Measurements from ENCODE around the gene RFPL2. TPM values are rescaled to one million over a fixed set of nuclear protein-coding genes. Genes with fewer than 3 reads are reported as not detected.
"Not testable (repeated sequence)": the region's sequence is repeated elsewhere in the genome, so short reads cannot be mapped to it uniquely, and the experiment has no call there.

The RFPL2 gene
- total RNA-seq, 1 experiment from 2014 or later = not detected

- no peak for DNase-seq (ENCODE audit: low read depth)
Measured at GRCh38 chr22:32205974-32206773, 1.3 kb upstream of the RFPL2 start.

GRCh38 chr22:32204040-32204855, 625 bp downstream of the RFPL2 start:
- DNase-seq (ENCODE audit: low read depth) = peak; percentile 51

GRCh38 chr22:32203181-32204039, 1.5 kb downstream of the RFPL2 start:
- no peak for DNase-seq (ENCODE audit: low read depth)

GRCh38 chr22:32202539-32203180, 2.2 kb downstream of the RFPL2 start:
- peak; percentile 70 for DNase-seq (ENCODE audit: low read depth)

GRCh38 chr22:32202161-32202538, 2.7 kb downstream of the RFPL2 start:
- DNase-seq (ENCODE audit: low read depth) = no peak

- DNase-seq (ENCODE audit: low read depth) = no peak
Measured at GRCh38 chr22:32200752-32201151, 4.1 kb downstream of the RFPL2 start.

- DNase-seq (ENCODE audit: low read depth) = no peak
Measured at GRCh38 chr22:32199961-32200360, 4.9 kb downstream of the RFPL2 start.

- DNase-seq (ENCODE audit: low read depth) = no peak
Measured at GRCh38 chr22:32199341-32199740, 5.5 kb downstream of the RFPL2 start.

- DNase-seq (ENCODE audit: low read depth) = not testable (repeated sequence)
Measured at GRCh38 chr22:32197553-32198226, 7.2 kb downstream of the RFPL2 start.

- DNase-seq (ENCODE audit: low read depth) = not testable (repeated sequence)
Measured at GRCh38 chr22:32195900-32196299, 9.0 kb downstream of the RFPL2 start.

- not testable (repeated sequence) for DNase-seq (ENCODE audit: low read depth)
Measured at GRCh38 chr22:32193346-32193745, 11.5 kb downstream of the RFPL2 start.

GRCh38 chr22:32191021-32191420, 13.9 kb downstream of the RFPL2 start:
- not testable (repeated sequence) for DNase-seq (ENCODE audit: low read depth)

- no peak for DNase-seq (ENCODE audit: low read depth)
Measured at GRCh38 chr22:32185821-32186220, 19.1 kb downstream of the RFPL2 start.

- DNase-seq (ENCODE audit: low read depth) = no peak
Measured at GRCh38 chr22:32183625-32184024, 21.2 kb downstream of the RFPL2 start.

- no peak for DNase-seq (ENCODE audit: low read depth)
Measured at GRCh38 chr22:32181043-32181442, 23.8 kb downstream of the RFPL2 start.

GRCh38 chr22:32177221-32177765, 27.6 kb downstream of the RFPL2 start:
- DNase-seq (ENCODE audit: low read depth) = no peak

- DNase-seq (ENCODE audit: low read depth) = peak; percentile 18
Measured at GRCh38 chr22:32175683-32176644, 28.9 kb downstream of the RFPL2 start.

- DNase-seq (ENCODE audit: low read depth) = no peak
Measured at GRCh38 chr22:32175115-32175514, 29.8 kb downstream of the RFPL2 start.

- DNase-seq (ENCODE audit: low read depth) = no peak
Measured at GRCh38 chr22:32165681-32166080, 39.2 kb downstream of the RFPL2 start.
